ENCODE results near the gene PDGFRB.

Gene PDGFRB

DNA sequence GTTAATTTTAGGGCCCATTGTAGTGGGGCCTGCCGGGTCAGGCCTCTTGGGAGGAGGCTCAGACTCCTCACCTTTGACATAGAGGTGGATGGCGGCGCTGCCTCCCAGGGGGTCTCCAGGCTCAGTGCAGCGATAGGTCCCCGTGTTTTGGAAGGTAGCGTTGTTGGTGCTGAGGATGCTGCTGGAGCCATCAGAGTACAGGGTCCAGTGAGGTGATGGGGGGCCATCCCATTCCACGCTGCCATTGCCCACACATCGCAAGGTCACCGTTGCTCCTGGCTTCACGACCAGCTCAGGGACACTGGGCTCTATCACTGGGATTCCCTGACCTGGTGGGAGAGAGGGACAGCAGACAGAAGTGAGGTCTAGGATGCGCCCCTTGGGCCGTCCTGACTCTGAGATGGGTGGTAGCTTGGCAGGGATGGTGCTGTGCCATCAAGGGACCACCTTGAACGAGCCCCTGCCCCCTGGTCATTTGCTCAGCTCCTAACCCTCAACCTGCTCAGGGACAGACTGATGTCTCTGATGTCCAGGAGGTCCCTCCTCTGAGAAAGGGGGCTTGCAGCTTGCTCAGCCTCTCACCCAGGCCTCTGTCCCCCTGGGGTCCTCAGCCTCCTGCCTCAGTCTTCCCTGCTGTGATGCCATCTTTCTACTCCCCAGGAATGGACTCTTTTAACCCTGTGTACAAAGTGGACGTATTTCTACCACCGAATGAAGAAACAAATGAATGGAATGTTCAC is 74.8 kb downstream of the PDGFRB start:
- DNase-seq: no peak

DNA sequence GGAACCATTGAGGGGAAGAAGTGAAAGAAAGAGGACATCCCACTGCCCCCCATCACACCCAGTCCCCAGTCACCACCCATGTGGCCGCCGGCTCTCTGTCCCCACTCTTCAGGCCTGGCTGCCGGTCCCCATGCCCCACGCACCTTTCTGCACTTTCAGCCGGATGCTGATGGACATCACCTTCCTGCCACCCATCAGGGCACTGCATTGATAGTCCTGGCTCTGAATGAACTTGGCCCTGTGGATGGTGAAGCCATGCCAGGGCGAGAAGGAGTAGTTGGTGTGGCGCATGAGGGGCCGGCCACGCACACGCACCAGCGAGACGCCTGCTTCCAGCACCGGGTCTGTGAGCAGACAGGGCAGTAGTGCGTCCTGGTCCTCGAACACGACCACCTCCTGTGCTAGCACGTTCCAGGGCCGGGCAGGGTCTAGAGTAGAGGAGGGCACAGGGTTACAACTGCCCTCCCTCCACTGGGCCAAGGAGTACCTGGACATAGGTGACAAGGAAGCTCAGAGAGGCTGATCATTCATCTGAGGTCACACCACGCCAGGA is 75.7 kb downstream of the PDGFRB start:
- no peak for DNase-seq

DNA sequence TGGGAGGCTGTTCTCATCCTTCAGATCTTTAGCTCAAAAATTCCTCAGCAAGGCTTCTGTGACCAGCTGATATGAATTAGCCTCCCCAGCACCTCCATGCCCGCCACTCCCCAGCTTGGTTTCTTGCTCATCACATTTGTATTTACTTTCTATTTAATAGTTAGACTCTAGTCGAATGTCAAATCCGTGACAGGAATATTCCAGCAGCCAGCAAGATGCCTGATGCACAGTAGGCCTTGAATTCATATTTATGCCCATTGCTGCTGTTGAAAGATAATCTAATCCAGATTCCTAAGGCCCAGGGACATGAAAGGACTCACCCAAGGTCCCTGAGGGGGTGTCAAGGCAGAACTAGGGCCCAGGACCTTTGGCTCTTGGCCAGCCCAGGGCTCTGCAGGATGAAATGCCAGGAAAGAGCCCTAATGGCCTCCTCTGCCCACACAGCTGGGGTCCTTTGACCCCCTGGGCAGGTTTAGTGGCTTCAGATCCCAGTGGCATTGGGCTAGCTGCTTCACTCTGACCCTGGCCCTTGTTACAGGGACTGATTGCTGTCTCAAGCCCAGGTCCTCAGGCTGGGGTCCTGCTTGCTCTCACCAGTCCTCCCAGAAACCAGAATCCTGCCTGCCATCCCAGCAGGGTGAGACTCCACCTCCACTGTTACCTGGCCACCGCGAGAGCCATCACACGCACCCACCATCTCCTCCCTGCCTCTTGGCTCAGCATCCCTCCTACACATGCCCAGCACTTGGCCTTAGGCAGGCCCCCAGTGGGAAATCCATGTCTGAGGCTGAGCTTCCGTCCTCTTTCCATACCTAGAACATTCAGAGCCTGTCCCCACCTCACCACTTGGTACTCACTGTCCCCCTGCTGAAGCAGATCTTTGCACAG is 76.6 kb downstream of the PDGFRB start:
- no peak for DNase-seq

DNA sequence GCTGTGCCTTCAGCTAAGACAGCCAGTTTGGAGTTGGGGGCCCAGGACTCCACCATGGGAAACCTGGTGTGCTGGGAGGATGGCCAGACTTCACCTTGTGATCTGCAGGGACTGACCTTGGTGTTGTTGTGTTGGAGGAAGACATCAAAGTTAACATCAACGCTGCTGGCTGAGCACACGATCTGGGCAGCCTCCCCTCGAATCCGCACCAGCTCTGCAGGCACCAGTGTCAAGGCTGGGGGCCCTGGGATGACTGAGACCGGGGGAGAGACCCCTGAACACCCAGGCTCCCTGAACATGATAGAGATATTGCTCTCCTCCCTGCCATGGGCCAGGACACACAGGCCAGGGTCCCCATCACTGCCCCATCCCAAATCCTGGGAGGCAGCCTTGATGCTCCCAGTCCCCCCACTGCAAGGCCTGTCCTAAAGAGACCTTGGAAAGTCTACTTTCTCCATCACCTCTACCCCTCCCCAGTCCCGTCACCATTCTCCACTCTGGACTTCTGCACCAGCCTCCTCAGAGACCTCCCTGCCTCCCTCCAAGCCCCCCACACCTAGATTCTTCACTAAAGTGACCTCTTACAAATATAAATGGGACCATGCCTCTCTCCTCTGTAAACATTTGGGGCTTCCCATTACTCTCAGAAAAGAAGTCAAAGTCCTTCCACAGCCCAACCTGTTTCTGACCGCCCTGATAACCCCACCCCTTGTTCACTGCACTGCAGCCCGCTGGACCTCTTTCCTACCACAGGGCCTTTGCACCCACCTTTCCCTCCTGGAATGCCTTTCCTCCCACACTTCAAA is 77.4 kb downstream of the PDGFRB start:
- DNase-seq: no peak

DNA sequence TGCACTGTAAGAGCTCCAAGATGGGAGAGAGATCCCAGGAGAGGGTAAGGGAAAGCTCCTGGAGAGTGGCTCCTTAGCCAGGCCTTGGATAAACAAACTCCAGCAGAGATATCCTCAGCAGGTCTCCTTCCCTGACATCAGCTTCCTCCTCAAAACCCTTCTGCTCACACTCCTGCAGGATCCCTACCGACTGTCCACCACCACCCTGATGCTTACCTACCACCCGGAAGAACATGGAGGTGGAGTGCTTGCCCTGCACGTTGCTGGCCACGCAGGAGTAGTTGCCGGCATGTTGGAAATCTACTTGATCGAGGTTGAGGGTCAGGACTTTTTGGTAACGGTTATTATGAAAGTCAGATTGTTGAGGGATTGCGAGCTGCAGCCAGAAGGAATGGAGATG is 78.6 kb downstream of the PDGFRB start:
- no peak for DNase-seq

DNA sequence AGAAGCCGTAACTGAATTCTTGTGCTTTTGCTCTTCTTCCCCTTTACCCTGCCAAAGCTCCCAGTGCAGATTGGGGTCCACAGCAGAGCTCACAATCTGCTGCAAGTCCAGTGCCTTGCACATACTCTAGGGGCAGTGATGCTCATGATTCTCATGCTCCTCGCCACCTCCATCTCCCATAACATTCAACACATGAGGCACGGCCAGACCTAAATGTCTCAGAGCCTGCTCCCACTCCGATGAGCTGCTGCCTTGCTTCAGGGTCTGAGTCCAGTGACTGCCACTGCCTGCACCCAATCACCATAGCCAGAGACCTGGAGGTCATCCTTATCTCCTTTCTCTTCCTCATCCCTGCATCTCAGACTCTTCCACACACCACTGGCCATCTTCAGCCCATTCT is 79.8 kb downstream of the PDGFRB start:
- DNase-seq: no peak

DNA sequence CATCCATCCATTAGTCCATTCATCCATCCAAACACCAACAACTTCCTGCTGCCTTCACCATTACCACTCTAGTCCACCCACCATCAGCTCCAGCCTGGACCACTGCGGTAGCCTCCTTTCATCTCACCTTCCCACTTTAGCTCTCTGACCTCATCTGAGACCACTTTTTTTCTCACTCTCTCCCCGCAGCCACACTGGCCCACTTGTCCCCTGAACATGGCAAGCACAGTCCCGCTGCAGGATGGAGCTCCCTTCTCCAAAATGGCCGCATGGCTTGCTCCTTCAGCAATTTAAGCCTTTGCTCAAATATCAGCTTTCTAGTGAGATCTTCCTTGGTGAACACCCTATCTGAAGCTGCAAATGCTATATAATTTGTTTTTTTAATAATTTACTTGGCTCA is 80.4 kb downstream of the PDGFRB start:
- no peak for DNase-seq

DNA sequence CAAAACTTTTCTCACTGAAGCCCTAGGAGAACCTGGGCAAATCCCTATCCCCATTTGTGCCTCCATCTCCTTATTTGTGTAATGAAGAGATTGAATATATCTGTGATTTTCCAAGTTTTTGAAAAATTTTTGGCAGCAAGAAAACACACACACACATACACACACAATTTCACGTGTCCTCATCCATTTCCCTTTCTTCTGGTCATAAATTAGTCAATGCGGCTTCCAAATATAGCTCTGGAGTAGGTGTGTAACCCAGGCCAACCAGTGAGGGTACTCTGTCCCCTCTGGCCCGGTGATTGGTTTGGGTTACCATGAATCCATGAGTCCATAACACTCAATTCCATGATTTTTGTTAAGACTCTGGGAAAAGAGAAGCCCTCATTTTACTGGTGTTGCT is 82.0 kb downstream of the PDGFRB start:
- no peak for DNase-seq

DNA sequence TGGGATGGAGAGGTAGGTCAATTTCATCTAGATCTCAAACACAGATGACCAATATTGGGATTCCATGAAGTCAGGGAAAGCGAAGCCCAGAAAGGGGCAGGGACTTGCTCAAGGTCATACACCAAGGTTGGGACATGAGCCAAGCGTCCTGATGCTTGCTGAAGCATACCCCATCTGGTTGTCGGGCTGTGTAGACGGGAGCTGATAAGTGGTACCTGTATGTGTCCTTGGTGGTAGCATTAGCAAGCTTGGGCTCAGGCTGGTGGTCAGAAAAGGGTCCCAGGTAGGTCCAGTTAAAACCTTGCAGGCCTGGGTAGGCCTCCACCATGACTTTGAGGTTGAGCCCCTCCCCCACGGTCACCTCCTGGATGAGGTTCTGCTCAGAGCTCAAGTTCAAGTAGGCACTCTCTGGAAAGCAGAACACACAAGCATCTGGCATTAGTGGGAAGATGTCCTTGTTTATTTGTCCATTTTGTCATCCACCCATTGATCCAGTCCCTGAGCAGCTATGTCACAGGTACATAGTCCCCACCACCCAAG is 82.5 kb downstream of the PDGFRB start:
- no peak for DNase-seq

DNA sequence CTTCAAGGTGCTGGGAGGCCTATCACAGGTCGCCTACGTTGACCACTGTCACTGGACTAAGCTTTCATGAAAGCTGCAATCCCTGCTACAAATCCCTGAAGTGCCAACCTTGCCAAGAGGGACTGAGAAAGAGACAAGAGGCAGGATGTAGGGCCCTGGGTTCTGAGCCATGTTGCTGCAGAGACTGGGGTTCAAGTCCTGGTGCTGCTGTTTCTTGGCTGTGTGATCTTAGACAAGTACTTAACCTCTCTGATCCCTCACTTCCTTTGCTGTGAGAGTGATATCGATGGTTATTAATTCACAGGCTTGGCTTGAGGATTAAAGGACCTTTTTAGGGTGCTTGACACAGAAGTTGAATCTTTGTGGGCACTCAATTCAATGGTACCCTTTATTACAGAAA is 84.8 kb downstream of the PDGFRB start:
- DNase-seq: no peak

DNA sequence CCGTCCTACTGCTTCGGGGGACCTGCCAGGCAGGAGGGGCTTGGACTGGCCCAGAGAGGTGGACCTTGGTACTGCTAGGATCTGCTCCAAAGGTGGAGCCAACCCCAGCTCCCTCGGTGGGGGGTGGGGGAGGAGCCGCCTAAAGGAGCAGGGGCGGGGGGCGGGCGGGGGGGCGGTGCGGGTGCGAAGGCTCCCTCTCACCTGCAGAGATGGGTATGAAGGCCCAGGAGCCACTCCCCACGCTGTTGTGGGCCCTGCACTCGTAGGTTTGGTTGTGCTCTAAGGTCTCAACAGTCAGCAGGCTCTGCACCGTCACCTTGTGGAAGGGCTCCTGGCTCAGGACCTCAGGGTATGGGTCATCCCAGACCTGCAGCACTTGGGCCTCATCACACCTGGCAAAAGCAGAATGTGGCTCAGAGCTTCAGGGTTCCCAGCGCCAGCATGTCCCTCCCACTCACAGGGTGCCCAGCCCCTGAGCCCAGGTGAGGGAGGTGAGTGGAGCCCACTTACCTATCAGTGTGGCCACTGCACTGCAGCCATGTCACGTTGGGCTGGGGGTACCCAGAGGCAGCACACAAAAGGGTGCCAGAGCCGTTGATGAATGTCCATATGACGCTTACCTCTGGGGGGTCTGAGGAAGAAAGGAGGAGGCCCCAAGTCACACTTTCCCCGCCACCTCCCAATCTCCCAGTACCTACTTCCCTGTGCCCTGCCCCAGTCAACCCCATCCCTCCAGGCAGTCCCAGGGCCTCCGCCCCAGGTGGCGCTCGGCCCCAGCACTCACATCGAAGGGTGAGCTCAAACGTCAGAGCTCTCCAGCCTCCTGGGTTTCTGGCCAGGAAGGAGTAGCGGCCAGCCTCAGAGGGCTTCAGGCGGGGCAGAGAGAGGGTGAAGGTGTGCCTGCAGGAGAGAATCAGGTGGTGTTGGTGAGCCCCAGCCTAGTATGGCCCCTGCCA is 85.7 kb downstream of the PDGFRB start:
- no peak for DNase-seq

DNA sequence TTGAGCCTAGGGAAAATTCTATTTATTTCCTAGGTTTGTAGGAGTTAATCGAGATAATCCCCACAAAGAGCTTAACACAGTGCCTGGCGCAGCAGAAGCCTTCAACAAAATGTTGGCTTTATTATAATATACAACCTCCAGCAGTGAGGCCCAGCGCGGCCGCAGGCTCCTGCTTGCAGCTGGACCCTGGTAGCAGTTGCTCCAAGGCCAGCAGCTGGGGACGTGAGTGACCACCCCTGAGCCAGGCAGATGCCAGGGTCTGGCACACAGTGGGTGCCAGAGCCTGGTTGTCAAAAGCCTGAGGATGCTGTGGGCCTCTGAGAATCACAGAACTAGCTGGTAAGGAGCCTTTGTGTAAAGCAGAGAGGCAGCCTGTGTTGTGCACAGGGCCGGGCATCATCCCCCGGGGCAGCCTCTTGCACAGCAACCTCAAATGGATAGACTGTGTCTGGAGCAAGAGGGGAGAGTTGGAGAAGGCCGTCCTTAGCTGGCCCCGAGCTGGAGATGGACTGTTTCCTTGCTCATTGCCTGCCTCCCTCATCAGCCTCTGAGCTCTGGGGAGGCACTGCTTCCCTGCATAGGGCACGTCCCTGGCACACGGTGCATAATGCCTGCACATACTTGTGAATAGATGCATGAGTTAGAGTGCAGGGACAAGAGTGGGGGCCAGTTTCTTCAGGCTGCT is 86.5 kb downstream of the PDGFRB start:
- DNase-seq: no peak

DNA sequence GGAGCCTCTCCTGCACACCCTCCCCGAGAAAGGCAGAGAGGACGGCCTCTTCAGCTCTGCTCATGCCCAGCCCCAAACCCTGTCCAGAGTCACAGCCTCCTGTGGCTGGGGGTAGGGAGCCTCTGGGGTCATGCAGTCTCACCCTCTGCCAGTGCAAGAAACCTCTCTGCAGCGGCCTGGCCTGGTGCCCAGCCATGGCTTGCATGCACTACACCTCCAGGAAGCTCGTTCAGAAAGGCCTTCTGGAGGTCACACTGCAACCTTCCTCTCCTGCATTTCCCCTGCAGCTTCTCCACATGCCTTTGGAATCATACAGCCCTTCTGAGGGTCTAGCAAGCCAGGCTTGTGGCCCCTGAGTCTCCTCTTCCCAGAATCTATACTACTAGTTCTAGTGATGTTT is 87.2 kb downstream of the PDGFRB start:
- no peak for DNase-seq

DNA sequence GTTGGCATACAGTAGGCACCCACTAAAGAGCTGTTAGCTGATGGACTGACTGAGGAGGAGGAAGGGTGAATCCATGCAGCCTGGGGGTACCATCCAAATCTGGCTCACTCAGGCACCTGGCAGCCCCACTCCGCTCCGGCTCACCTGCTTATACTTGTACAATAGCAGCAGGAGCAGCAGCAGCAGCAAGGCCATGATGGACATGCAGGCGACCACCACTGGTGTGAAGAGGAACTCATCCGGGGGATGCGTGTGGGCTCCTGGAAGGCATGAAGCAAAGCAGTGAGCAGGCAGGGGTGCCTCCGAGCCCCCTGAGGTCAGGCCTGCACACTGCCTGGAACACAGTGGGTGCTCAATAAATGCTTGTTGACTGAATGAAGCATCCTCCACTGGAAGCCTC is 87.6 kb downstream of the PDGFRB start:
- no peak for DNase-seq

DNA sequence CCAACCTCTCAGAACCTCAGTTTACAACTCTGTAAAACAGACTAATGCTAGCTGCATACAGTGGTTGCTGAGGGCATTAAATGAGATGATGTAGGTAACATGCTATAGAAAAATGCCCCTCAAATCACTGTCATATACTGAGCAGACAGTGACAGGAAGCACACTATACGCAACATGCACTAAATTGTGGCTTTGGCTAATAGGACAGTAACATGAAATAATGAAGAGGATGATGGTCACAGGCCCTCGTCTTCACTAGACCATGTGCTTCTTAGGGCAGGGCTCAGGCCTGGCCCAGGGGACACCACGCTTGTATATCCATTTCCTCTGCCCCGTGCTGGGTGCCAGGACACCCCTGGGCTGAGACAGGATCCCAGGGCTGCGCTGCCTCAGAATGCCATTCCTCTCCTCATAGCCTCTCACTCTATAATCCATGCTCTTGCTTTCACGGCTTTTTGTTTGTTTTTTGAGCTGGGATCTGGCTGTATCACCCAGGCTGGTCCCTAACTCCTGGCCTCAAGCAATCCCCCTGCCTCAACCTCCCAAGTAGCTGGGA is 88.2 kb downstream of the PDGFRB start:
- no peak for DNase-seq

DNA sequence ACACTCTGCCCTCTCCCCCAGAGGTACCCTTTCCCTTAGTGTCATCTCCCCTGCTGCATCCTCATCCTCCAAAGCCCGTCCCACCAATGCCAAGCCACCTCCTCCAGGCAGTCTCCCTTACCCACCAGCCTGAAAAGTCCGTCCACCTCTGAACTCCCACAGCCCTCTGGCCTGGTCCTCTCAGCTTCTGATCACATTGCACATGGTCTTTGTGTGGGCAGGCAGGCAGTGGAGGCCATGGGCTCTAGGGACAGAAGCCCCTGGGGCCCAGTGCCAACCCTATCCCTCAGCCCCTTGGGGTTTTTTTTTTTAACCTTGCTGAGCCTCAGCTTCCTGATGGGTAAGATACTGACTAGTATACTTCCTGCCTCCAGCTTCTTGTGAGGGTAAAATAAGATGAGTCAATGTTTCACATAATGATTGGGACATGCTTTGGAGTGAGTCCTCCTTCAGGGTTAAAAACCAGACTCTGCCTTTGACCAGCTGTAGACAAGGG is 88.7 kb downstream of the PDGFRB start:
- no peak for DNase-seq

DNA sequence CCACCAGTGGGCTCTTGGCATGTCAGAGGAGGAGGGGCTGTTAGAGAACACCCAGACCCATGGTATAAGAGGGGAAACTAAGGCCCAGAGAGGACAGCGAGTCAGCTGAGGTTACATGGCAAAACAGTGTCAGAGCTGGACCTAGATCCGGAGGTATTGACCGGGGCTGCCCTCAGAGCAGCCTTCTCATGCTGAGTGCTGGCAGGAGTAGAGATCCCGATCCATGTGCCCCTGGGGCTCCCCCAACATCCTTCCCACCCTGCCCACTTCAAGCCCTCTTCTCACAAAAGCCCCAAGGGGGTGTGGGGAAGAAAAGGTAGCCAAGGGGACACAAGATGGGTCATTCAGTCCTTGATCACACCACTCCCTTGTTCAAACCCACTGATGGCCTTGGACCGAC is 89.2 kb downstream of the PDGFRB start:
- DNase-seq: no peak

DNA sequence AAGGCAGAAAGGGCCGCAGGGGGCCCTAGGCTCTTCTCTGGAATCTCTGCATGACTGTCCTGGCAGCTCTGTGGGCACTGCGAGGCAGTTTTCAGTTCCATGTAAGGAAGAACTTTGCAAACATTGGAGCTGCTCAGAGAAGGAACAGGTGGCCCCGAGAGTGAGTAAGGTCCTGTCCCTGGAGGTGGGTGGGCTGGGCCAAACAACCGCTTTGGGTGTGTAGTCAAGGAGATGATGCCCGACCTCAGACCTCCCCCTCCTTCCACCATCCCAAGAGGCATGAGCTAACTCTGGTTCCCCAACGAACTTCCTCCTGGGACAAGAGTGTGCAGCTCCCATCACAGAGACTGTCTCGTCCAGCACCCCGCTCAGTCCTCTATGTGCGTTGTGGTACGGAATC is 89.8 kb downstream of the PDGFRB start:
- DNase-seq: no peak

DNA sequence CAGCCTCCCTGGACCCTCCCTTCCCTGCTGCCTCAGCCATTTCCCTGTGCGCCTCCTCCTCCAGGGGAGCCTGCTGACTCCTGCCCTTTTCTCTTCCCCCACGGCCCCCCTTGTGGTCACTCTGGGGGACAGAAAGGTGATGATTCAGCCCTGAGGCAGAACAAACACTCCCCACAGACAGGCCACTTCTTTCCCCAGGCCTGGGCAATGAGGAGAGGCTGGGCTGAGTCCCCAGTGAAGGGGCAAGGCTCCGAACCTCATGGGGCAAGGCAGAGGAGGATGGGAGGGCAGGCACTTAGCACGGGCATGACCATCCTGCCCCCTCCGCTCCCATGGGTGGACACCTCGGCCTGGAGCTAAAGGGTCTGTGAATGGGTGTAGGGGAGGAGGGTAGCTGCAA is 90.3 kb downstream of the PDGFRB start:
- DNase-seq: no peak

DNA sequence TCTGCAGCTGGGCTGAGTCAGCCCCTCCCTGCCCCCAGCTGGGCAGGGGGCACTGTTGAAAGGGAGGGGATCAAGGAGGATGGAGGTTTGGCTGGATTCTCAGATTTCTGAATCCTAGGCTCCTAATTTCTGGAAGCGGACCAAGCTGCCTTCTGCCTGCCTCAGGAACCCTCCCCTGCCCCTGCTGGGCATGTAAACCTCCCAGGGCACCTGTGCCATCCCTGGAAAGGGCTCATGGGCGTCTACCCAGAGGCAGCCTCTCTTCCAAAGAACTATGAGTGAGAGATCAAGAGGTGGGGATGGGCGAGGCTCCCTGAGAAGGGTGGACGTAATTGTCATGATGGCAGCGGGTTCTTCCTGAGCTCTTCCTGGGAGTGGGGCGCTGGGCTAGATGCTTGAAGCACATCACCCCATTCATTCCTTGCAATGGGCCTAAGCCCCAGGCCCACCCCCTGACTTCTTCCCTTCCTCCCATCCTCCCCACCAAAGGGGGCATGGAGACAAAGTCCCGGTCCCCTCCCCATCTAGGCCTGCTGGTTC is 90.9 kb downstream of the PDGFRB start:
- DNase-seq: no peak
